Esophagus muscularis mucosa (tissue), 4 donors: ENCODE measurements around the gene GNPNAT1. TPM values are rescaled to one million over a fixed set of nuclear protein-coding genes. Genes with fewer than 3 reads are reported as not detected.

Experiments
- DNase-seq: peaks from one replicate; pipeline ENCODE4 v3.0.0-alpha.2; 2017; ENCODE audit errors: extremely low spot score
- H3K27ac ChIP-seq, 4 donors: fragments of 200-600 bp; sonication (generic); replicated peaks in 1 of 4; 1 replicate in 3 of 4; 2 replicates in 1 of 4; pipeline ENCODE4 v1.5.1; 2016 to 2019; ENCODE audit warnings: mild to moderate bottlenecking in 1 of 4
- H3K27me3 ChIP-seq, 4 donors: fragments of 200-600 bp; sonication (generic); one replicate each; pipeline versions ENCODE4 v1.5.1 to v1.6.0; 2016 to 2019
- H3K36me3 ChIP-seq, 4 donors: fragments of 200-600 bp; sonication (generic); one replicate each; pipeline ENCODE4 v1.5.1; 2016 to 2019
- H3K4me1 ChIP-seq, 4 donors: fragments of 200-600 bp; sonication (generic); one replicate each; pipeline ENCODE4 v1.5.1; 2016 to 2019
- H3K4me3 ChIP-seq, 4 donors: fragments of 200-600 bp; sonication (generic); 1 replicate in 2 of 4; 2 replicates in 2 of 4; pipeline ENCODE4 v1.5.1; 2016 to 2019; ENCODE audit warnings: mild to moderate bottlenecking in 4 of 4, moderate library complexity in 1 of 4
- H3K9me3 ChIP-seq, 4 donors: fragments of 200-600 bp; sonication (generic); 1 replicate in 3 of 4; 2 replicates in 1 of 4; pipeline ENCODE4 v1.5.1; 2016 to 2019
- EP300 ChIP-seq: sonication (generic); formaldehyde crosslinking; IDR thresholded peaks from one replicate; pipeline ENCODE4 v1.6.1; 2017; ENCODE audit warnings: antibody characterized with exemption
- POLR2A ChIP-seq: fragments of 450-650 bp; IDR thresholded peaks from one replicate; pipeline ENCODE4 v1.6.1; 2017; ENCODE audit warnings: antibody characterized with exemption, moderate library complexity, mild to moderate bottlenecking, low read depth
- POLR2AphosphoS5 ChIP-seq, 2 donors: sonication (generic); formaldehyde crosslinking; IDR thresholded peaks; one replicate each; pipeline ENCODE4 v1.6.1; 2017; ENCODE audit warnings: antibody characterized with exemption in 2 of 2
- WGBS: methylation state at CpG from one replicate; pipeline ENCODE4 v1.1.5; 2018; 5-methylcytosine and 5-hydroxymethylcytosine counted together
- intact Hi-C: fragments of 100-400 bp; cut with DNase I; formaldehyde crosslinking; loops from one replicate; pipeline ENCODE4 v1.15.1; 2023
- total RNA-seq, 4 donors: library from RNA; depleted of rRNA; stranded (reverse); fragments of >200 nt; gene quantifications; one replicate each; pipeline versions ENCODE4 v1.1.0 to v1.2.1, GENCODE V29; 2016
- TF ChIP-seq, protein P1 (sequence below), 3 experiments: fragments of 200-600 bp in 2 of 3; fragments of 450-650 bp in 1 of 3; sonication (generic) in 2 of 3; IDR thresholded peaks; one replicate each; pipeline ENCODE4 v1.5.1; 2017 to 2019; ENCODE audit warnings: antibody characterized with exemption in 3 of 3, mild to moderate bottlenecking in 2 of 3, moderate library complexity in 1 of 3

GNPNAT1 gene
- 10 to 100 TPM; 12.9 to 32.5 (median 14.8) TPM for total RNA-seq

- Histone ChIP-seq H3K27ac (peak within 1 kb of the TSS; percentile 87 to 91 (median 89)), H3K27me3 (no peaks in the 10 kb centered on the region), H3K9me3 (no peaks in the 10 kb centered on the region), H3K4me1 (peaks cover 7 to 28% (median 25%) of the 10 kb centered on the region in 4 donors), H3K36me3 (no peaks in the 10 kb centered on the region), H3K4me3 (peak within 1 kb of the TSS; percentile 72 to 88 (median 78))
- 1% methylated on average over 33 of the region's 74 CpGs for whole genome bisulfite sequencing
- DNase-seq: peak; percentile 95
- intact Hi-C loops: no loop called here
- TF ChIP-seq POLR2A: peak; percentile 34
- TF ChIP-seq, protein P1, sequence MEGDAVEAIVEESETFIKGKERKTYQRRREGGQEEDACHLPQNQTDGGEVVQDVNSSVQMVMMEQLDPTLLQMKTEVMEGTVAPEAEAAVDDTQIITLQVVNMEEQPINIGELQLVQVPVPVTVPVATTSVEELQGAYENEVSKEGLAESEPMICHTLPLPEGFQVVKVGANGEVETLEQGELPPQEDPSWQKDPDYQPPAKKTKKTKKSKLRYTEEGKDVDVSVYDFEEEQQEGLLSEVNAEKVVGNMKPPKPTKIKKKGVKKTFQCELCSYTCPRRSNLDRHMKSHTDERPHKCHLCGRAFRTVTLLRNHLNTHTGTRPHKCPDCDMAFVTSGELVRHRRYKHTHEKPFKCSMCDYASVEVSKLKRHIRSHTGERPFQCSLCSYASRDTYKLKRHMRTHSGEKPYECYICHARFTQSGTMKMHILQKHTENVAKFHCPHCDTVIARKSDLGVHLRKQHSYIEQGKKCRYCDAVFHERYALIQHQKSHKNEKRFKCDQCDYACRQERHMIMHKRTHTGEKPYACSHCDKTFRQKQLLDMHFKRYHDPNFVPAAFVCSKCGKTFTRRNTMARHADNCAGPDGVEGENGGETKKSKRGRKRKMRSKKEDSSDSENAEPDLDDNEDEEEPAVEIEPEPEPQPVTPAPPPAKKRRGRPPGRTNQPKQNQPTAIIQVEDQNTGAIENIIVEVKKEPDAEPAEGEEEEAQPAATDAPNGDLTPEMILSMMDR (IDR thresholded peaks at IDR 0.05): no peak
- TF ChIP-seq EP300: no peak
- TF ChIP-seq POLR2AphosphoS5 (IDR thresholded peaks at IDR 0.05): peak; percentile 77 to 89
Observed at GRCh38 chr14:52791223-52792096, at the start of gene GNPNAT1. Gene GNPNAT1 (minus strand): TSS chr14:52791607. CDS start chr14:52784650, 6,957 bp downstream.

DNA sequence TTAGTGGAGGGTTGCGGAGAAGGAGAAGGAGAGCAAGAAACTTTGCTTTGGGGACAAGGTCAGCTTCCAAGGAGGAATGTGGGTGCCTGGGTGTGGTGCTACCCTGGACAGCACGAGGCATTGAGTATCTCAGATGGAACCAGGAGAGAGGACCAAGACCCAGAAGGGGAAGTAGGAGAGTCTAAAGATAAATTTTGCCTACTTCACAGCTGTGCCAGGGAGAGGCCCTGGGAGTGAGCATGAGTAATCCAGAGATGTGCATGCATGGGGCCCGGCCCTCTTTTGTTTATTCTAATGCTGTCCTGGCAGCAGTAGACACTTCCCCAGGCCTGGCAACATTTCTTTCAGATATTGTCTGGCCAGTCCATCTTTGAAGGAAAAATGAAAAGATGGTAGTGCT is 49.5 kb upstream of the GNPNAT1 start:
- DNase-seq: no peak
- Histone ChIP-seq H3K9me3 (no peaks in the 10 kb centered on the region), H3K27ac (peak overlapping the region in 1 of 4 donors; percentile 34), H3K4me3 (no peak overlapping the region), H3K27me3 (no peaks in the 10 kb centered on the region), H3K36me3 (no peaks in the 10 kb centered on the region), H3K4me1 (peaks cover 12 to 33% (median 22%) of the 10 kb centered on the region in 4 donors)
- TF ChIP-seq POLR2A (no peak), POLR2AphosphoS5 (IDR thresholded peaks at IDR 0.05) (no peak), EP300 (no peak)
- TF ChIP-seq, protein P1 (IDR thresholded peaks at IDR 0.05): no peak
- WGBS: 57% methylated on average over 3 of the region's 3 CpGs
- intact Hi-C loops: no loop called here

DNA sequence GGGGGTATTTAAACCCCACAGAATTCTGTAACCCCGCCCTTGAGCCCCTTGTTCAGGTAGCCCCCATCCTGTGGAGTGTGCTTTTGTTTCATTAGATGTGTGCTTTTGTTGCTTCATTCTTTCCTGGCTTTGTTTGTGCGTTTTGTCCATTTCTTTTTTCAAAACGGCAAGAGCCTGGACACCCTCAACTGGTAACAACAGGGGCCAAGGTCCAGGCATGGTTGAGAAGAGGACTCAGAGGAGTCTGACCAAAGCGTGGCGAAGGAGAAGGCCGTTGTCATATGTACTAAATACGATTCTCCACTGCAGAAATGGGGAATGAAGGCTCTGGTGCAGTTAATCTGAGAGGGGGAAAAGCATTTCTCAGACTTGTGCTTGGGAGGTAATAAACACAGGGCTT is 46.0 kb upstream of the GNPNAT1 start:
- 96% methylated on average over 7 of the region's 7 CpGs for WGBS
- intact Hi-C loops: no loop called here
- H3K4me1 ChIP-seq: peaks cover 0 to 22% (median 19%) of the 10 kb centered on the region in 4 donors
- TF ChIP-seq POLR2A (no peak), POLR2AphosphoS5 (IDR thresholded peaks at IDR 0.05) (no peak), EP300 (no peak)
- TF ChIP-seq, protein P1 (IDR thresholded peaks at IDR 0.05): no peak
- no peaks in the 10 kb centered on the region for H3K36me3 ChIP-seq
- no peaks in the 10 kb centered on the region for H3K9me3 ChIP-seq
- H3K27ac ChIP-seq: no peak overlapping the region
- H3K4me3 ChIP-seq: no peak overlapping the region
- DNase-seq: no peak
- H3K27me3 ChIP-seq: no peaks in the 10 kb centered on the region

DNA sequence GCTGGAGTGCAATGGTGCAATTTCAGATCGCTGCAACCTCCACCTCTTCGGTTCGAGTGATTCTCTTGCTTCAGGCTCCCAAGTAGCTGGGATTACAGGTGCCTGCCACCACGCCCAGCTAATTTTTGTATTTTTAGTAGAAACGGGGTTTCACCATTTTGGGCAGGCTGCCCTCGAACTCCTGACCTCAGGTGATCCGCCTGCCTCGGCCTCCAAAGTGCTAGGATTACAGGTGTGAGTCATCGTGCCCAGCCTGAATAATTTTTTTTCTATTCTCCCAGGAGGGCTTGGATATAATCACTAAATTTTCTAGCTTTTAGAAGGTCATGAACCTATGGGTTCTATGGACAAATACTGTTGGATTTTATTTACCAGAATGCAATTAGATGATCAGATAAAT is 44.7 kb upstream of the GNPNAT1 start:
- intact Hi-C loops: no loop called here
- H3K4me1 ChIP-seq: peaks cover 0 to 17% (median 15%) of the 10 kb centered on the region in 4 donors
- no peak overlapping the region for H3K4me3 ChIP-seq
- no peak for TF ChIP-seq POLR2AphosphoS5 (IDR thresholded peaks at IDR 0.05)
- TF ChIP-seq POLR2A: no peak
- TF ChIP-seq, protein P1 (IDR thresholded peaks at IDR 0.05): no peak
- no peak for TF ChIP-seq EP300
- DNase-seq: no peak
- WGBS: 93% methylated on average over 9 of the region's 9 CpGs
- H3K36me3 ChIP-seq: no peaks in the 10 kb centered on the region
- H3K27ac ChIP-seq: no peak overlapping the region
- H3K27me3 ChIP-seq: no peaks in the 10 kb centered on the region
- H3K9me3 ChIP-seq: no peaks in the 10 kb centered on the region
